ENCODE results near the gene WWC1.
"Not testable (repeated sequence)": the region's sequence is repeated elsewhere in the genome, so short reads cannot be mapped to it uniquely, and the experiment has no call there.

The WWC1 gene

GRCh38 chr5:168286386-168286785, 5.1 kb upstream of the WWC1 start:
- peak in 1 of 2 donors; percentile 30 for DNase-seq (ENCODE audit: low read depth in 2 of 2)

DNA sequence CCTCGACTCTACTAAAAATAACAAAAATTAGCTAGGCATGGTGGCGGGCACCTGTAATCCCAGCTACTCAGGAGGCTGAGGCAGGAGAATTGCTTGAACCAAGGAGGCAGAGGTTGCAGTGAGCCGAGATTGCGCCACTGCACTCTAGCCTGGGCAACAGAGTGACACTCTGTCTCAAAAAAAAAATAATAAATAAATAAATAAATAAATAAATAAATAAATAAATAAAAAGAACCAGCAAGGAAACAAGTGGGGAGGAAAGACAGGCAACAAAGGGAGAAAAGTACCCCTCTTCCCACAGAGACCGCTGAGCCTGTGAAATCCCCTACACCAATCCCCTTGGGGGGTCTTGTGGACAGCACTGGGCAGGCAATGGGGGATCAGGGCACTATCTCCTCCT, 4.6 kb upstream of the WWC1 start:
- not testable (repeated sequence) for DNase-seq (ENCODE audit: low read depth in 2 of 2)

- DNase-seq (ENCODE audit: low read depth in 2 of 2), result no peak
Measured at GRCh38 chr5:168287362-168287761, 4.1 kb upstream of the WWC1 start.

DNA sequence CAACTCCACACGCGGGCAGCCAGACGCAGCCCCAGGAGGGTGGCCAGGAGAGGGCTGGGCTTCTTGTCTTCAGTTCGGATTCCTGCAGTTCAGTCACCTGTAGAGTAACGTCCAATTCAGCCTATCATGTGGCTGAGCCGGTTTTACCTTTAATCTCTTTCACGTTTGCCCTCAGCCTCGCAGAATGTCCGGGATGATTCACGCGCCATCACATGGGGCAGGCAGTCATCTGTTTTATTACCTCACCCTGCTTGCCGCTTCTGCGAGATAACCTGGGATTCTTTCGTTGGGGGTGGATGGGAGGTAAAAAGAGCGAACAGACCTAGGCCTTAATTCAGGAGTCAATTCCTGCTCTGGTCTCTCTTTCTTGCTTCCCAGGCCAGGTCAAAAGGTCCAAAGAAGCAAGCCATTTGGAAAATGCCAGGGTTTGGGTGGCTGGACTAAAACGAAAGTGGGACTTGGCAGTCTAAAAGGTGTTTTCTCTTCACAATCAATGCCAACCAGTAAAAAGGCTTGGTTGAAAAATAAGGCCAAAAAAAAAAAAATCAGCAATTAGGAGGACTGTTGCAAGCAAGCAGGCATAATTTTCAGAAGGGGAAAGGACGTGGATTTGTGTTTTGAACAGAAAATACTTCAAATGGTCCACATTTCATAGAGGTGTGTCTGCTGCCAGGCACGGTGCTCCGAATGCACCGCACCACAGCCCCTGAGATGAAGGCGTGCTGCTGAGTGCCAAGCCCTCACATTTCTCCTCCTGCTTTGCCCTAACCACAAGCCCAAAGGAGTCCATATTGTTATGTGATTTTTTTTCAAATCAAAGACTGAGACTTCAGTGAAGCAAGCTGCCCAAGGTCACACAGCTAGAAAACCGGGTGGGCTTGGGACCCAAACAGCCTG, 2.8 kb upstream of the WWC1 start:
- no peak for DNase-seq (ENCODE audit: low read depth in 2 of 2)

GRCh38 chr5:168290902-168291341, 523 bp upstream of the WWC1 start:
- no peak for DNase-seq (ENCODE audit: low read depth in 2 of 2)

DNA sequence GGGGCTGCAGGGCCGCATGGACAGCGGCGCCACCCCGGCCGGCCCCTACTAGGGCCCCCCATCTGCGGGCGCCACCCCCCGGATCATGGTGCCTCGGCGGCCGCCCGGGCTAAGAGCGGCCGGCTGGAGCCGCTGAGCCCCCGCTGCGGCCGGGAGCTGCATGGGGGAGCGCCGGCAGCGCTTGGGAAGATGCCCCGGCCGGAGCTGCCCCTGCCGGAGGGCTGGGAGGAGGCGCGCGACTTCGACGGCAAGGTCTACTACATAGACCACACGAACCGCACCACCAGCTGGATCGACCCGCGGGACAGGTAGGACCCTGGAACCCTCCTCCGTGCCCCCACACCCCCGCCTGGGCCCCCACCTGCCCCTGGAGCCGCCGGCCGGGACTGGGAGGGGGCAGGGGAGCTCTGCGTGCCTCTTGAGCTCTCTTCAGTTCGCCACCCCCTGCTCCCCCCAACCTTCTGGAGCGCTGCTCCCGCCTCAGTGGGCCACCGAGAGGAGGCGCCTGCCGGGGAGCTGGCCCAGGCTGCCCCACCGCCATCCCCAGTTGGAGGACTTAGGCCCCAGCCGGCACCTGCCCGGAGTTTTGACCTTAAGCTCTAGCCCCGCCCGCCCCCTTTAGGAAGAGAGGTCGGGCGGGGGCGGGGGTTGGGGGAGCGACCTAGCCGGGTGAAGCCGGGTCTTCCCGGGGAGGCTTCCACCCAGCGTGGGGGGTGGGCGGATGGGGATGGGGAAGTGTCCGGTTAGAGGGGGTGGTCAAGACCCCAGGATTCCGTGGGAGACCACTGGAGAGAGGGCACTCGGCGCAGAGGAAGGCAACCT, 730 bp downstream of the WWC1 start:
- no peak for DNase-seq (ENCODE audit: low read depth in 2 of 2)

- DNase-seq (ENCODE audit: low read depth in 2 of 2), result no peak
Measured at GRCh38 chr5:168292786-168293696, 1.6 kb downstream of the WWC1 start.

- no peak for DNase-seq (ENCODE audit: low read depth in 2 of 2)
Measured at GRCh38 chr5:168295574-168296201, 4.2 kb downstream of the WWC1 start.

DNA sequence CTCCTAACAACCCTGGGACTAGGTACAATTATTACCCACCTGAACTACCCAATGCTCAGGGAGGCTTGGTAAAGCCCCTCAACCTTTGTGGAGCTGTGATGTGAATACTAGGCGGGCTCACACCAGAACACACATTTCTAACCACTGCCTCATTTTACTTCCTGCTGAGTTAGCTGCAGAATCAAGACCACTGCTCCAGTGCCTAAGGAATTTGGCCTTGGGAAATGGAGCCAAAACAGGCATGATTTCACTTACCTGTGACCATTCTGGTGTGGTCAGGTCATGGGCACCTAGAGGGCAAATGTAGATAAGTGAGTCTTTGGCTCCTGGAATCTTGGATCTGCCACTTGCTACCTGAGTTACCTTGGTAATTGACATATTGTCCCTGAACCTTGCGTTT, 5.2 kb downstream of the WWC1 start:
- DNase-seq (ENCODE audit: low read depth in 2 of 2), result no peak

GRCh38 chr5:168298949-168299348, 7.5 kb downstream of the WWC1 start:
- no peak for DNase-seq (ENCODE audit: low read depth in 2 of 2)

DNA sequence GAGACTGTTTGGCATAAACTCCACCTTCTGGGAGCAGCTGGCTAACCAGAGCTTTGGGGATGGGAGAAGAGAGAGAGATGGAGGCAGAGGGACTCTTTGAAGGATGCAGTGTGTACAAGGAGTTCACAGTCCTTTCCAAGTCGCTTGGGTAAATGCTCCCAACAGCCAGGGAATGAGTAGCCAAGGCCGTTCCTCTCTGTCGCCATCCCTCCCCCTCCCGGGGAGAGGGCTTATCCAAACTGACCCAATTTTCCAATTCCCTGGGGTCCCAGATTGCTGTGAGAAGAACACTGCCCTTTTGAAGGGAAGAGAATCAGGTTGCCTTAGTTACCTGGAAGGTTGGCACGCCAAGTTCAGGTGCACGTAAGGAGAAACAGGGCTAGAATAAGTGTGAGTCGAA, 7.9 kb downstream of the WWC1 start:
- DNase-seq (ENCODE audit: low read depth in 2 of 2), result no peak

DNA sequence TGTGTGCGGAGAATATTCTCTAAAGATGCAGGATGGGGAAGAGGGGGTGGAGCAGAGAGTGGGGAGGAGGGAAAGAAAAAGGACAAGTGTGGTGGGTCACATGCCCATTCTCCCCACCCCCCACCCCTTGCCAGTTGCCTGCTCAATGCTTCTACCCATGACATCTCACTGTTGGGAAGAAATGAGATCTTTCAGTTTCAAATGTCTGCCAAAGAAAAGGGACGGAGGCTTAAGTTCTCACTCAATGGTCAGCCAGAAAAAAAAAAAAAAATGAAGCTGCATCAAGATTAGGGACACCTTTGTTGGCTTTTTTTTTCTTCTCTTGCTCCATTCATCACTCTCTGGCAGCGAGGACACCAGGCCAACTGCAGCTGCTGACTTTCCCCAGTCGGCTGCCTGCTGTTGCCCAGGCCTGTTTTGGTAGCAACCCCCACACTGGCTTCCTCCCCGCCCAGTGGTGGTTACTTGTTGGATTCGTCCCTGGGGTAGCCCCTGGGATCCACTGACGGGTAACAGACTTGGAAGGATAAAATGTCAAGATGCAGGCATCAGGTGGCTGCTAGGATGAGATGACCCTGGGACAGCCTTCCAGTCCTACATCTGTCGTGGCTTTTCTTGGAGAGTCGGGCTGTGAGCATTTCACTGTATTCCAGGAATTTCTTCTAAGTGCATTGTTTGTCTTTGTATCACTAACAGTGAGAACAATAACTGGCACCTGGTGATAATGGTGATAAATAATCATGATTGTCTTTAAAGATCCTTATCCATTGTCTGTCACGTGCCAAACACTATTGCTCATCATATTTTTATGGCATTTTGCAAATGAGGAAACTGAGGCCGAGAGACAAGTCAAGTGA, 9.1 kb downstream of the WWC1 start:
- DNase-seq (ENCODE audit: low read depth in 2 of 2), result no peak

DNA sequence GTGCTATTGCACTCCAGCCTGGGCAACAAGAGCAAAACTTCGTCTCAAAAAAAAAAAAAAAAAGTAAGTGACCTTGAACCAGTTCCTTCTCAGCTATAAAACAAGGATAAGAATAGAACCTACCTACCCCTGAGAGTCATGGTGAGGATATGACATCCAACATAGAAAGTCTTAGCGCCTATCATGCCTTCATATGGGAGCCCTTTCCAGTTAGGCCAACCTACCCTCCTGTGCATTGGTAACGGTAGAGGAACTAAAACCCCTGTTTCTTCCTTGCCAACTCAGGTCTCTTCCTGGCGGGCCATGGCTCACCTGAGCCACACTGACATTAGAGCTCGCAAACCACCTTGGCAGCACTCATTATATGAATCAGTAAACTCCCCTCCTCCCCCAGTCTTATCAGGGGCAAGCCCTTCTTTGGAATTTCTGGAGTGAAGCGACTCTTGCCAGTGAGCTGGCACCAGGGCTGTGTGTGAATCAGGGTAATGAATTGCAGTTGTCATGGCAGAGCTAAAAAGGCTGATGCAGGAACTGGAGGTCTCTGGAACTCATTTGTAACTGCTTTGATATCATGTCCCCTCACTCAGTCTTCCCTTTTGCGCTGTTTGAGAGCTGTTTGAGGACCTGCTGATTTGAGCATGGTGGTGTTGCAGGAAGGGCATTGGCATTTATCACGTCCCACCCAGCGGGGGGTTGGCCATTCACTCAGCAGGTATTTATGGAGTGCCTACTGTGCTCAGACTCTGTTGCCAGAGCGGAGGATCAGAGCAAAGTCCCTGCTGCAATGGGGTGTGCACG, 10.3 kb downstream of the WWC1 start:
- DNase-seq (ENCODE audit: low read depth in 2 of 2), result no peak

- DNase-seq (ENCODE audit: low read depth in 2 of 2), result no peak
Measured at GRCh38 chr5:168302785-168303184, 11.3 kb downstream of the WWC1 start.

DNA sequence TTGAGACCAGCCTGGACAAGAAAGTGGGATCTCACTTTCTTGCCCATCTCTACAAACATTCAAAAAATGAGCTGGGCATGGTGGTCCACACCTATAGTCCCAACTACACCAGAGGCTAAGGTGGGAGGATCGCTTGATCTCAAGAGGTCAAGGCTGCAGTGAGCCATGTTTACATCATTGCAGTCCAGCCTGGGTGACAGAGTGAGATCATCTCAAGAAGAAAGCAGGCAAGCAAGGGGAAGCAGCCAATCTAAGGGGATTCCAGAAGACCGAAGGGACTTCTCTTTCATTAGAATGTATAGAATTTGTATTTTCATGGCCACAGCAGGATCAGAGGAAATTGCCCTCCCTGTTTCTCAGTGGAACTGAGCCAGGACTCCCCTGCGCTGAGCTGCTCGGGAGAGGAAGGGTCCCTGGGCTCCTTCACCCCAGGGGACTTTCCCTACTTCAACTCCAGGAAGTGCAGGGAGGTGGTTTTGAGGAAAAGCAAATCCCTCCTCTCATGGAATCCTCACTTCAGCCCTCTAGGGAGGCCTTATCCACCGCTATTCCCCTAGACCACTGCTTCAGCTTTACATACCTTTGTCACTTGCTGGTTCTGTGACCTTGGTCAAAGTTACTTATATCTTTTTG, 12.1 kb downstream of the WWC1 start:
- DNase-seq (ENCODE audit: low read depth in 2 of 2), result no peak

DNA sequence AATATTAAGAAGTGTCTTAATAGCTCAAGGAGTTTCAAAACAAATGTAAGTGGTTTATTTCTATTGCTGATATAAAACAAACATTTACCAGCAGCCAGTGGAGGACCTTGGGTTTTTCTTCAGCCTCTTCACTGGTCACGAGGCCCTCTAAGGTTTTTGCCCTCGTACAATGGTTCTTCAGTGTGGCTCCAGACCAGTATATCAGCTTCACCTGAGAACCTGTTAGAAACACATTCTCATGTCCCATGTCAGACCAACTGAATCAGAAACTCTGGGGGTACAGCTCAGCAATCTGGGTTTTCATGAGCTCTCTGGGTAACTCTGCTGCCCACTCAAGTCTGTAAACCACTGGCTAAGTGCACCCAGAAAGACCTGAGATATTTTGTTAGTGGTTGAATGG, 12.9 kb downstream of the WWC1 start:
- no peak for DNase-seq (ENCODE audit: low read depth in 2 of 2)

GRCh38 chr5:168305281-168305680, 13.8 kb downstream of the WWC1 start:
- DNase-seq (ENCODE audit: low read depth in 2 of 2), result no peak

DNA sequence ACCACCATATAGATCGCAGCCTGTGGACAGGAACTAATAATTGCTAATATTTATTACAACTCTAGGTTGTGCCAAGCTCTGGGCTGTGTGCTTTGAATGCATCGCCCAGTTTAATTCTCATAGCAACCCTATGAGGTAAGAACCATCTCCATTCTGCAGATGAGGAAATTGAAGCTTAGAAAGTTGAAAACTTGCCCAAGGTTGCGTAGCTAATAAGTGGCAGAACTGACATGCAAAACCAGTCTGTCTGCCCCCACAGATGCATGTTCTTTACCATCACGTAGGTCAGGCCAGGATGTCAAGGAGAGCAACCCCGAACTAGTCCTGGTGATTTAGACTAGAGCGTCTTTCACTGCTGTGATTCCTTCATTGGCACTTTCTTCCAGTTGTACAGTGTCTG, 15.6 kb downstream of the WWC1 start:
- no peak for DNase-seq (ENCODE audit: low read depth in 2 of 2)
